IMR-90 (cell line): ENCODE results near the gene VPS35L.

Experiments used
- BHLHE40 ChIP-seq: fragments of 150-350 bp; IDR thresholded peaks from 2 replicates; pipeline ENCODE4 v1.6.1; 2016; ENCODE audit warnings: mild to moderate bottlenecking, low read depth, low read length
- CHD1 ChIP-seq: IDR thresholded peaks from 2 replicates; pipeline ENCODE4 v1.6.1; 2012; ENCODE audit warnings: low read depth, low read length, improper control_type of control experiment
- CTCF ChIP-seq: conservative IDR thresholded peaks from 2 replicates; pipeline ENCODE4 v1.5.1; 2012; ENCODE audit warnings: mild to moderate bottlenecking, low read depth, low read length, improper control_type of control experiment
- FOS ChIP-seq: fragments of 150-350 bp; IDR thresholded peaks from 2 replicates; pipeline ENCODE4 v1.6.1; 2016; ENCODE audit warnings: low read depth, low read length
- MAFK ChIP-seq: IDR thresholded peaks from 2 replicates; pipeline ENCODE4 v1.6.1; 2012; ENCODE audit warnings: low read depth, low read length, improper control_type of control experiment
- MXI1 ChIP-seq: IDR thresholded peaks from 2 replicates; pipeline ENCODE4 v1.6.1; 2012; ENCODE audit warnings: low read depth, mild to moderate bottlenecking, low read length, moderate library complexity, borderline replicate concordance
- NFE2L2 ChIP-seq: fragments of 150-350 bp; IDR thresholded peaks from 2 replicates; pipeline ENCODE4 v1.6.1; 2016; ENCODE audit warnings: low read depth, mild to moderate bottlenecking, low read length
- POLR2A ChIP-seq: IDR thresholded peaks from 2 replicates; pipeline ENCODE4 v1.6.1; 2012; ENCODE audit warnings: mild to moderate bottlenecking, low read depth, low read length
- RAD21 ChIP-seq: IDR thresholded peaks from 2 replicates; pipeline ENCODE4 v1.6.1; 2012; ENCODE audit warnings: low read length, improper control_type of control experiment
- RFX5 ChIP-seq: IDR thresholded peaks from 2 replicates; pipeline ENCODE4 v1.8.0; 2012; ENCODE audit warnings: low read depth, mild to moderate bottlenecking, low read length, moderate library complexity
- SMC3 ChIP-seq: fragments of 150-350 bp; IDR thresholded peaks from 2 replicates; pipeline ENCODE4 v1.6.1; 2016; ENCODE audit warnings: low read depth, mild to moderate bottlenecking, antibody characterized with exemption, low read length, moderate library complexity
- USF2 ChIP-seq: fragments of 150-350 bp; IDR thresholded peaks from 2 replicates; pipeline ENCODE4 v1.6.1; 2017; ENCODE audit warnings: mild to moderate bottlenecking, antibody characterized with exemption, low read length, low read depth

GRCh38 chr16:19743816-19744159 lies 188.3 kb downstream of the VPS35L start:
- no peak for TF ChIP-seq CTCF
- TF ChIP-seq MAFK = no peak
- TF ChIP-seq RFX5 = no peak
- no peak for TF ChIP-seq POLR2A
- no peak for TF ChIP-seq FOS
- TF ChIP-seq SMC3 = no peak
- no peak for TF ChIP-seq NFE2L2
- no peak for TF ChIP-seq MXI1
- TF ChIP-seq RAD21 = no peak
- TF ChIP-seq CHD1 = no peak
- no peak for TF ChIP-seq BHLHE40
- TF ChIP-seq USF2 = no peak
